SK-N-SH treated with all-trans-retinoic acid at 6 μM for 48 hours (cell line): ENCODE data around the gene COL23A1.

Experiments
- ATAC-seq: fragments of 200-7000 bp; cut with Tn5 transposase; 3 replicates; pipeline ENCODE4 v1.9.1; 2020; ENCODE audit warnings: mild to moderate bottlenecking, moderate library complexity
- ARNTL ChIP-seq: fragments of 450-650 bp; formaldehyde crosslinking; IDR thresholded peaks from 2 replicates; pipeline ENCODE4 v1.5.0; 2020; ENCODE audit warnings: low read depth, mild to moderate bottlenecking, moderate library complexity, borderline replicate concordance
- BACH2 ChIP-seq: fragments of 250-450 bp; sonication (Bioruptor Pico); IDR thresholded peaks from 2 replicates; pipeline ENCODE4 v1.9.0; 2021; ENCODE audit warnings: mild to moderate bottlenecking, borderline replicate concordance
- CREB5 ChIP-seq: fragments of 250-450 bp; sonication (Bioruptor Pico); IDR thresholded peaks from 2 replicates; pipeline ENCODE4 v1.5.1; 2020; ENCODE audit warnings: low read depth, mild to moderate bottlenecking, moderate library complexity
- CSRNP3 ChIP-seq: fragments of 250-450 bp; sonication (Bioruptor Pico); IDR thresholded peaks from 2 replicates; pipeline ENCODE4 v1.5.1; 2021; ENCODE audit warnings: mild to moderate bottlenecking, moderate library complexity
- ISL1 ChIP-seq: fragments of 250-450 bp; sonication (Bioruptor Pico); IDR thresholded peaks from 2 replicates; pipeline ENCODE4 v2.1.2; 2022; ENCODE audit warnings: mild to moderate bottlenecking, moderate library complexity
- OSR1 ChIP-seq: fragments of 250-450 bp; sonication (Bioruptor Pico); IDR thresholded peaks from 2 replicates; pipeline ENCODE4 v1.8.0; 2022; ENCODE audit warnings: moderate library complexity, mild to moderate bottlenecking, inconsistent platforms
- PATZ1 ChIP-seq: fragments of 250-450 bp; sonication (Bioruptor Pico); IDR thresholded peaks from 2 replicates; pipeline ENCODE4 v1.8.0; 2020; ENCODE audit warnings: mild to moderate bottlenecking, moderate library complexity, borderline replicate concordance
- POU6F1 ChIP-seq: fragments of 250-450 bp; sonication (Bioruptor Pico); IDR thresholded peaks from 2 replicates; pipeline ENCODE4 v1.8.0; 2021; ENCODE audit warnings: low read depth, mild to moderate bottlenecking, moderate library complexity, borderline replicate concordance
- PPARA ChIP-seq: fragments of 250-450 bp; sonication (Bioruptor Pico); IDR thresholded peaks from 2 replicates; pipeline ENCODE4 v1.5.0; 2020; ENCODE audit warnings: mild to moderate bottlenecking, borderline replicate concordance
- RARB ChIP-seq: fragments of 250-450 bp; sonication (Bioruptor Pico); IDR thresholded peaks from 2 replicates; pipeline ENCODE4 v1.8.0; 2021; ENCODE audit warnings: mild to moderate bottlenecking, moderate library complexity
- SNAI2 ChIP-seq: fragments of 250-450 bp; sonication (Bioruptor Pico); IDR thresholded peaks from 2 replicates; pipeline ENCODE4 v1.5.0; 2020; ENCODE audit warnings: mild to moderate bottlenecking, moderate library complexity
- TCF4 ChIP-seq: fragments of 250-450 bp; sonication (Bioruptor Pico); IDR thresholded peaks from 2 replicates; pipeline ENCODE4 v1.8.0; 2021; ENCODE audit warnings: mild to moderate bottlenecking, moderate library complexity, borderline replicate concordance
- TOX ChIP-seq: fragments of 250-450 bp; sonication (Bioruptor Pico); IDR thresholded peaks from 2 replicates; pipeline ENCODE4 v1.8.0; 2021; ENCODE audit warnings: mild to moderate bottlenecking, moderate library complexity, borderline replicate concordance
- TSHZ2 ChIP-seq: fragments of 250-450 bp; sonication (Bioruptor Pico); IDR thresholded peaks from 2 replicates; pipeline ENCODE4 v1.5.0; 2020; ENCODE audit warnings: mild to moderate bottlenecking, moderate library complexity
- ZC3H10 ChIP-seq: fragments of 250-450 bp; sonication (Bioruptor Pico); IDR thresholded peaks from 2 replicates; pipeline ENCODE4 v1.5.1; 2021; ENCODE audit warnings: mild to moderate bottlenecking, moderate library complexity
- ZFP3 ChIP-seq: fragments of 250-450 bp; sonication (Bioruptor Pico); IDR thresholded peaks from 2 replicates; pipeline ENCODE4 v1.5.0; 2020; ENCODE audit warnings: mild to moderate bottlenecking, moderate library complexity
- ZFP30 ChIP-seq: fragments of 450-650 bp; formaldehyde crosslinking; IDR thresholded peaks from 2 replicates; pipeline ENCODE4 v1.5.0; 2022; ENCODE audit warnings: mild to moderate bottlenecking, moderate library complexity

The COL23A1 gene

GRCh38 chr5:178389026-178389729 lies 201.0 kb downstream of the COL23A1 start:
- no peak for TF ChIP-seq CSRNP3 (CRISPR knock-in tag)
- peak; percentile 74; the same call in 1 of the 2 replicates for TF ChIP-seq TCF4 (CRISPR knock-in tag)
- no peak; the same call in 2 of the 3 replicates for ATAC-seq

- no peak for ATAC-seq
- TF ChIP-seq PATZ1 (CRISPR knock-in tag) (no peak), TSHZ2 (no peak), BACH2 (CRISPR knock-in tag) (no peak), TOX (no peak), ZC3H10 (CRISPR knock-in tag) (no peak), POU6F1 (CRISPR knock-in tag) (no peak), ZFP3 (no peak), PPARA (CRISPR knock-in tag) (no peak), RARB (no peak), ZFP30 (CRISPR knock-in tag) (no peak), CREB5 (CRISPR knock-in tag) (no peak), OSR1 (CRISPR knock-in tag) (no peak), ISL1 (CRISPR knock-in tag) (no peak)
Observed at GRCh38 chr5:178388386-178389025, 201.7 kb downstream of the COL23A1 start.

- no peak for ATAC-seq
- TF ChIP-seq ARNTL (no peak), SNAI2 (CRISPR knock-in tag) (no peak), PATZ1 (CRISPR knock-in tag) (no peak), TSHZ2 (no peak), TOX (no peak)
Observed at GRCh38 chr5:178387856-178388190, 202.4 kb downstream of the COL23A1 start.
